H9 (cell line): Measurements from ENCODE around the gene RPLP2. TPM values are rescaled to one million over a fixed set of nuclear protein-coding genes. Genes with fewer than 3 reads are reported as not detected.
A peak's percentile ranks its signal among the peaks of the same experiment; 100 is the strongest.

Experiments
- DNase-seq: peaks from one replicate; pipeline ENCODE4 v3.0.0-alpha.2; 2017
- H2AFZ ChIP-seq: one replicate; pipeline ENCODE4 v1.6.1; 2013; ENCODE audit warnings: mild to moderate bottlenecking, low read length, control low read depth, moderate library complexity
- H2AK5ac ChIP-seq: 2 replicates; pipeline ENCODE4 v1.6.1; 2013; ENCODE audit warnings: low read length, control low read depth, mixed read lengths; ENCODE audit not compliant: insufficient read length
- H2BK120ac ChIP-seq: one replicate; pipeline ENCODE4 v1.6.1; 2013; ENCODE audit warnings: low read depth, mild to moderate bottlenecking, low read length, control low read depth, inconsistent platforms; ENCODE audit not compliant: poor library complexity, severe bottlenecking
- H2BK12ac ChIP-seq: 2 replicates; pipeline ENCODE4 v1.6.1; 2013; ENCODE audit warnings: low read length, control low read depth, mixed read lengths, low read depth; ENCODE audit not compliant: insufficient read length
- H2BK15ac ChIP-seq: 2 replicates; pipeline ENCODE4 v1.6.1; 2013; ENCODE audit warnings: low read depth, low read length, control low read depth
- H2BK20ac ChIP-seq: one replicate; pipeline ENCODE4 v1.6.1; 2013; ENCODE audit warnings: low read depth, mild to moderate bottlenecking, low read length, control low read depth, inconsistent platforms; ENCODE audit not compliant: poor library complexity, severe bottlenecking
- H2BK5ac ChIP-seq: 2 replicates; pipeline ENCODE4 v1.6.1; 2013; ENCODE audit warnings: low read length, control low read depth, mixed read lengths; ENCODE audit not compliant: insufficient read length
- H3K14ac ChIP-seq: 2 replicates; pipeline ENCODE4 v1.6.1; 2013; ENCODE audit warnings: low read length, control low read depth; ENCODE audit not compliant: insufficient read depth
- H3K18ac ChIP-seq: 2 replicates; pipeline ENCODE4 v1.6.1; 2013; ENCODE audit warnings: low read depth, mild to moderate bottlenecking, mixed read lengths, low read length, control low read depth; ENCODE audit not compliant: insufficient read length
- H3K23ac ChIP-seq: 2 replicates; pipeline ENCODE4 v1.6.1; 2013; ENCODE audit warnings: low read length, control low read depth, mixed read lengths, low read depth; ENCODE audit not compliant: insufficient read length
- H3K23me2 ChIP-seq: 2 replicates; pipeline ENCODE4 v1.6.1; 2013; ENCODE audit warnings: low read depth, mild to moderate bottlenecking, mixed read lengths, low read length, control low read depth; ENCODE audit not compliant: insufficient read length, poor library complexity, severe bottlenecking
- H3K27ac ChIP-seq: 2 replicates; pipeline ENCODE4 v1.5.1; 2013; ENCODE audit warnings: low read length, control low read depth, mixed read lengths, low read depth; ENCODE audit not compliant: insufficient read length
- H3K27me3 ChIP-seq: 2 replicates; pipeline ENCODE4 v1.6.1; 2013; ENCODE audit warnings: low read length, control low read depth, inconsistent platforms; ENCODE audit not compliant: insufficient read depth
- H3K4ac ChIP-seq: 2 replicates; pipeline ENCODE4 v1.6.1; 2013; ENCODE audit warnings: low read depth, mild to moderate bottlenecking, control low read depth, inconsistent platforms, low read length, moderate library complexity
- H3K4me1 ChIP-seq: 2 replicates; pipeline ENCODE4 v1.6.1; 2013; ENCODE audit warnings: low read length, control low read depth, inconsistent platforms; ENCODE audit not compliant: insufficient read depth
- H3K4me2 ChIP-seq: 2 replicates; pipeline ENCODE4 v1.6.1; 2013; ENCODE audit warnings: low read length, control low read depth, mixed read lengths; ENCODE audit not compliant: insufficient read length, insufficient read depth
- H3K56ac ChIP-seq: 2 replicates; pipeline ENCODE4 v1.6.1; 2013; ENCODE audit warnings: low read depth, mild to moderate bottlenecking, mixed read lengths, low read length, control low read depth; ENCODE audit not compliant: insufficient read length
- H3K79me1 ChIP-seq: 2 replicates; pipeline ENCODE4 v1.6.1; 2013; ENCODE audit warnings: low read depth, mild to moderate bottlenecking, moderate library complexity, low read length, control low read depth, inconsistent platforms; ENCODE audit not compliant: insufficient read depth, poor library complexity, severe bottlenecking
- H3K79me2 ChIP-seq: 2 replicates; pipeline ENCODE4 v1.6.1; 2013; ENCODE audit warnings: low read length, control low read depth, inconsistent platforms; ENCODE audit not compliant: insufficient read depth
- H3K9ac ChIP-seq: 2 replicates; pipeline ENCODE4 v1.6.1; 2013; ENCODE audit warnings: low read length, control low read depth, mixed read lengths; ENCODE audit not compliant: insufficient read length; ENCODE audit errors: extremely low read depth
- H3K9me3 ChIP-seq: one replicate; pipeline ENCODE4 v1.6.1; 2013; ENCODE audit warnings: low read depth, low read length, inconsistent platforms; ENCODE audit not compliant: control insufficient read depth
- H3T11ph ChIP-seq: one replicate; pipeline ENCODE4 v1.6.1; 2013; ENCODE audit warnings: mild to moderate bottlenecking, low read length, control low read depth, inconsistent platforms
- H4K20me1 ChIP-seq: one replicate; pipeline ENCODE4 v1.6.1; 2013; ENCODE audit not compliant: control insufficient read depth, insufficient read length, insufficient read depth
- H4K5ac ChIP-seq: 2 replicates; pipeline ENCODE4 v1.6.1; 2013; ENCODE audit warnings: low read depth, mild to moderate bottlenecking, mixed read lengths, low read length, control low read depth; ENCODE audit not compliant: insufficient read length
- H4K8ac ChIP-seq: replicated peaks from 2 replicates; pipeline ENCODE4 v1.6.1; 2013; ENCODE audit warnings: low read length, control low read depth, mixed read lengths, low read depth; ENCODE audit not compliant: insufficient read length
- H4K91ac ChIP-seq: 2 replicates; pipeline ENCODE4 v1.6.1; 2013; ENCODE audit warnings: low read depth, mild to moderate bottlenecking, moderate library complexity, mixed read lengths, low read length, control low read depth; ENCODE audit not compliant: insufficient read length
- H3K27ac Mint-ChIP-seq, 3 experiments: 2 replicates in 2 of 3; 3 replicates in 1 of 3; pipeline ENCODE4 v1.8.0; 2020 to 2021; ENCODE audit warnings: mixed read lengths in 3 of 3, mild to moderate bottlenecking in 1 of 3, moderate library complexity in 1 of 3
- H3K27me3 Mint-ChIP-seq: 2 replicates; pipeline ENCODE4 v1.8.0; 2021; ENCODE audit warnings: low read depth, mild to moderate bottlenecking, moderate library complexity, mixed read lengths
- H3K36me3 Mint-ChIP-seq, 3 experiments: 2 replicates in 2 of 3; 3 replicates in 1 of 3; pipeline ENCODE4 v1.8.0; 2020 to 2021; ENCODE audit warnings: low read depth in 3 of 3, mixed read lengths in 3 of 3; ENCODE audit not compliant: insufficient read depth in 1 of 3
- H3K4me1 Mint-ChIP-seq, 2 experiments: 2 replicates each; pipeline ENCODE4 v1.8.0; 2020; ENCODE audit warnings: mixed read lengths in 2 of 2
- H3K4me3 Mint-ChIP-seq, 2 experiments: 2 replicates in 1 of 2; 3 replicates in 1 of 2; pipeline ENCODE4 v1.8.0; 2020 to 2021; ENCODE audit warnings: mild to moderate bottlenecking in 2 of 2, mixed read lengths in 2 of 2, moderate library complexity in 1 of 2
- H3K9me3 Mint-ChIP-seq, 2 experiments: 2 replicates in 1 of 2; 3 replicates in 1 of 2; pipeline ENCODE4 v1.8.0; 2020; ENCODE audit warnings: mild to moderate bottlenecking in 2 of 2, mixed read lengths in 2 of 2, moderate library complexity in 1 of 2
- WGBS: extraction: QIAGEN DNeasy Blood & Tissue Kit; methylation state at CpG from one replicate; pipeline ENCODE4 v1.1.7; 2013; ENCODE audit warnings: missing lambda C conversion rate, low lambda C conversion rate, mixed read lengths; ENCODE audit not compliant: insufficient read length; ENCODE audit errors: extremely low coverage; 5-methylcytosine and 5-hydroxymethylcytosine counted together
- total RNA-seq: library from RNA; stranded (reverse); gene quantifications from 2 replicates; pipeline ENCODE4 v1.2.1, GENCODE V29; 2021
- TF ChIP-seq, protein P1 (sequence below): fragments of 200-600 bp; sonication (generic); conservative IDR thresholded peaks from 3 replicates; pipeline ENCODE4 v1.8.0; 2021; ENCODE audit warnings: antibody characterized with exemption, mild to moderate bottlenecking

The RPLP2 gene
- total RNA-seq, 1 experiment from 2014 or later = 2,138 TPM

DNA sequence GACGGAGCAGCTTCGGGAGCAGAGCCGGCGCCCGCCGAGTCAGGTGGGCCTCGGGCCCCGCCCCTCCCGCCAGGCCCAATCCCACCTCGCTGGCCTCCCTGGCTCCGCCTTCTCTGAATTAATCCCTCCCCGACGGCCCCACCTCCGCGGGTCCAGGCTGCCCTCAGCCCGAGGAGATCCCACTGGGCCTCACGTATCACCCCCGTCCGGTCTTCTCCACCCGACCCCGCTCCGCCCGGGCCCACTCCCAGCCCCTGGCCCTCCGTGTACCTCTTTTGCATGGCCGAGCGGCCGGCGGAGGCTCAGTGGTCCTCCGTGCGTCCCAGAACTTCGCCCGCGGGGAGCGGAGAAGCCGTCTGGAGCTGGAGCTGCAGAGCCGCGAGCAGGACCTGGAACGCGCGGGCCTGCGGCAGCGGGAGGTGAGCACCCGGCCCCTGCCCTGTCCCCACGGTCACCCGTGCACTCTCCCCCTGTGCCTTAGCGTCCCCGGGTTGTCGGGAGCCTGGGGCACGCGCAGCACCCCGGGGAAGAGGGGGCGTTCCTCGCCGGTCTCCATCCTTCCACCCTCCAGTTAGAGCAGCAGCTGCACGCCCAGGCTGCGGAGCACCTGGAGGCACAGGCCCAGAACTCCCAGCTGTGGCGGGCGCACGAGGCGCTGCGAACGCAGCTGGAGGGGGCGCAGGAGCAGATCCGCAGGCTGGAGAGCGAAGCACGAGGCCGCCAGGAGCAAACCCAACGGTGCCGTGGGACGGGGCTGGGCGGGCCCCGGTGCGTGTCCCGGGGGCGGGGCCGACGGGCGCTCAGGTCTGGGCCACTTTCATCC, 20.7 kb downstream of the RPLP2 start:
- no peaks in the 10 kb centered on the region; the same call in 1 of the 2 replicates for H3K4me1 ChIP-seq
- Mint-ChIP-seq H3K9me3 (no peaks in the 10 kb centered on the region), H3K36me3 (peaks cover 0 to 4% (median 2%) of the 10 kb centered on the region in 3 experiments; a peak in 3 of 7 replicates), H3K4me1 (peaks cover 36 to 46% of the 10 kb centered on the region in 2 experiments), H3K4me3 (peak overlapping the region; percentile 64 to 80), H3K27ac (no peak overlapping the region), H3K27me3 (peaks cover 34% of the 10 kb centered on the region)
- H3K27me3 ChIP-seq = peaks cover 9% of the 10 kb centered on the region; the same call in 1 of the 2 replicates
- no peak overlapping the region for H2BK12ac ChIP-seq
- no peaks in the 10 kb centered on the region for H4K20me1 ChIP-seq
- no peak overlapping the region for H2BK15ac ChIP-seq
- H3K79me1 ChIP-seq = no peaks in the 10 kb centered on the region
- H4K91ac ChIP-seq = no peak overlapping the region
- no peaks in the 10 kb centered on the region for H3K79me2 ChIP-seq
- no CpG with 5 or more reads among the region's 78 CpGs for WGBS
- no peak overlapping the region for H3K23ac ChIP-seq
- no peak overlapping the region for H3K18ac ChIP-seq
- H2AK5ac ChIP-seq = no peak overlapping the region
- H3T11ph ChIP-seq = no peak overlapping the region
- H2BK20ac ChIP-seq = no peak overlapping the region
- no peak overlapping the region for H2AFZ ChIP-seq
- TF ChIP-seq, protein P1, sequence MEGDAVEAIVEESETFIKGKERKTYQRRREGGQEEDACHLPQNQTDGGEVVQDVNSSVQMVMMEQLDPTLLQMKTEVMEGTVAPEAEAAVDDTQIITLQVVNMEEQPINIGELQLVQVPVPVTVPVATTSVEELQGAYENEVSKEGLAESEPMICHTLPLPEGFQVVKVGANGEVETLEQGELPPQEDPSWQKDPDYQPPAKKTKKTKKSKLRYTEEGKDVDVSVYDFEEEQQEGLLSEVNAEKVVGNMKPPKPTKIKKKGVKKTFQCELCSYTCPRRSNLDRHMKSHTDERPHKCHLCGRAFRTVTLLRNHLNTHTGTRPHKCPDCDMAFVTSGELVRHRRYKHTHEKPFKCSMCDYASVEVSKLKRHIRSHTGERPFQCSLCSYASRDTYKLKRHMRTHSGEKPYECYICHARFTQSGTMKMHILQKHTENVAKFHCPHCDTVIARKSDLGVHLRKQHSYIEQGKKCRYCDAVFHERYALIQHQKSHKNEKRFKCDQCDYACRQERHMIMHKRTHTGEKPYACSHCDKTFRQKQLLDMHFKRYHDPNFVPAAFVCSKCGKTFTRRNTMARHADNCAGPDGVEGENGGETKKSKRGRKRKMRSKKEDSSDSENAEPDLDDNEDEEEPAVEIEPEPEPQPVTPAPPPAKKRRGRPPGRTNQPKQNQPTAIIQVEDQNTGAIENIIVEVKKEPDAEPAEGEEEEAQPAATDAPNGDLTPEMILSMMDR = no peak
- no peak overlapping the region for H2BK5ac ChIP-seq
- no peak overlapping the region for H4K5ac ChIP-seq
- peak overlapping the region; percentile 56 for H3K4me2 ChIP-seq
- H3K4ac ChIP-seq = no peak overlapping the region
- H3K9me3 ChIP-seq = no peaks in the 10 kb centered on the region
- H3K27ac ChIP-seq = no peak overlapping the region
- H3K14ac ChIP-seq = no peak overlapping the region
- no peak overlapping the region for H4K8ac ChIP-seq
- DNase-seq = peak; percentile 92
- H3K56ac ChIP-seq = no peak overlapping the region
- peaks cover 32% of the 10 kb centered on the region for H3K23me2 ChIP-seq
- no peak overlapping the region for H3K9ac ChIP-seq
- no peak overlapping the region for H2BK120ac ChIP-seq
